ENCODE results near the gene MGST2. TPM values are rescaled to one million over a fixed set of nuclear protein-coding genes. Genes with fewer than 3 reads are reported as not detected.

The MGST2 gene
- total and polyA plus RNA-seq, 2 experiments from 2014 or later, result 4.6 to 19.1 TPM

GRCh38 chr4:139735381-139736273 lies 70.0 kb downstream of the MGST2 start (continued):
- TF ChIP-seq, protein P1, sequence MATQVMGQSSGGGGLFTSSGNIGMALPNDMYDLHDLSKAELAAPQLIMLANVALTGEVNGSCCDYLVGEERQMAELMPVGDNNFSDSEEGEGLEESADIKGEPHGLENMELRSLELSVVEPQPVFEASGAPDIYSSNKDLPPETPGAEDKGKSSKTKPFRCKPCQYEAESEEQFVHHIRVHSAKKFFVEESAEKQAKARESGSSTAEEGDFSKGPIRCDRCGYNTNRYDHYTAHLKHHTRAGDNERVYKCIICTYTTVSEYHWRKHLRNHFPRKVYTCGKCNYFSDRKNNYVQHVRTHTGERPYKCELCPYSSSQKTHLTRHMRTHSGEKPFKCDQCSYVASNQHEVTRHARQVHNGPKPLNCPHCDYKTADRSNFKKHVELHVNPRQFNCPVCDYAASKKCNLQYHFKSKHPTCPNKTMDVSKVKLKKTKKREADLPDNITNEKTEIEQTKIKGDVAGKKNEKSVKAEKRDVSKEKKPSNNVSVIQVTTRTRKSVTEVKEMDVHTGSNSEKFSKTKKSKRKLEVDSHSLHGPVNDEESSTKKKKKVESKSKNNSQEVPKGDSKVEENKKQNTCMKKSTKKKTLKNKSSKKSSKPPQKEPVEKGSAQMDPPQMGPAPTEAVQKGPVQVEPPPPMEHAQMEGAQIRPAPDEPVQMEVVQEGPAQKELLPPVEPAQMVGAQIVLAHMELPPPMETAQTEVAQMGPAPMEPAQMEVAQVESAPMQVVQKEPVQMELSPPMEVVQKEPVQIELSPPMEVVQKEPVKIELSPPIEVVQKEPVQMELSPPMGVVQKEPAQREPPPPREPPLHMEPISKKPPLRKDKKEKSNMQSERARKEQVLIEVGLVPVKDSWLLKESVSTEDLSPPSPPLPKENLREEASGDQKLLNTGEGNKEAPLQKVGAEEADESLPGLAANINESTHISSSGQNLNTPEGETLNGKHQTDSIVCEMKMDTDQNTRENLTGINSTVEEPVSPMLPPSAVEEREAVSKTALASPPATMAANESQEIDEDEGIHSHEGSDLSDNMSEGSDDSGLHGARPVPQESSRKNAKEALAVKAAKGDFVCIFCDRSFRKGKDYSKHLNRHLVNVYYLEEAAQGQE (IDR thresholded peaks at IDR 0.05; ENCODE audit: unreplicated experiment), result no peak
- no peak for TF ChIP-seq POLR2AphosphoS5 (IDR thresholded peaks at IDR 0.05; ENCODE audit: low read depth)

GRCh38 chr4:139736274-139736660 lies 70.6 kb downstream of the MGST2 start:
- Histone ChIP-seq H3K9me2 (ENCODE audit: insufficient read depth) (no peaks in the 10 kb centered on the region), H3K27ac (ENCODE audit: low read depth) (no peak overlapping the region), H4K20me1 (replicated peaks; ENCODE audit: insufficient read depth) (no peaks in the 10 kb centered on the region), H3K4me3 (peak overlapping the region; percentile 79), H3K27me3 (ENCODE audit: insufficient read depth) (peaks cover 33% of the 10 kb centered on the region), H3F3A (replicated peaks; ENCODE audit: low read depth) (no peaks in the 10 kb centered on the region), H2AFZ (peak overlapping the region; percentile 90), H3K79me2 (replicated peaks; ENCODE audit: insufficient read depth) (no peaks in the 10 kb centered on the region), H3K4me1 (ENCODE audit: insufficient read depth) (peaks cover 33% of the 10 kb centered on the region), H3K4me2 (peak overlapping the region; percentile 97), H3K36me3 (ENCODE audit: insufficient read depth) (no peaks in the 10 kb centered on the region)
- H3K27ac Mint-ChIP-seq, result no peak overlapping the region
- H3K27me3 Mint-ChIP-seq (ENCODE audit: insufficient read depth, low read depth, poor library complexity), result peaks cover 40% of the 10 kb centered on the region
- H3K36me3 Mint-ChIP-seq (ENCODE audit: low read depth), result no peaks in the 10 kb centered on the region
- H3K4me3 Mint-ChIP-seq, result peak overlapping the region; percentile 77
- ATAC-seq (peak; percentile 5; the same call in 2 of the 3 replicates), DNase-seq (ENCODE audit: low spot score) (peak; percentile 22)
- H3K9me3 Mint-ChIP-seq, result no peaks in the 10 kb centered on the region
- peaks cover 33% of the 10 kb centered on the region for H3K4me1 Mint-ChIP-seq
- TF ChIP-seq POLR2AphosphoS5 (IDR thresholded peaks at IDR 0.05; ENCODE audit: low read depth), result no peak
- TF ChIP-seq ETS1 (IDR thresholded peaks at IDR 0.05), result no peak
- TF ChIP-seq ZNF331 (CRISPR knock-in tag; IDR thresholded peaks at IDR 0.05; ENCODE audit: low read depth), result no peak
- TF ChIP-seq EZH2 (IDR thresholded peaks at IDR 0.05; ENCODE audit: low read depth, unreplicated experiment), result no peak
- TF ChIP-seq CREB1 (CRISPR knock-in tag; IDR thresholded peaks at IDR 0.05; ENCODE audit: low read depth), result no peak
- no peak for TF ChIP-seq NANOG (IDR thresholded peaks at IDR 0.05; ENCODE audit: borderline replicate concordance)
- no peak for TF ChIP-seq ZNF114 (CRISPR knock-in tag; IDR thresholded peaks at IDR 0.05)
- TF ChIP-seq JUNB (IDR thresholded peaks at IDR 0.05; ENCODE audit: unreplicated experiment), result no peak
- TF ChIP-seq, protein P2, sequence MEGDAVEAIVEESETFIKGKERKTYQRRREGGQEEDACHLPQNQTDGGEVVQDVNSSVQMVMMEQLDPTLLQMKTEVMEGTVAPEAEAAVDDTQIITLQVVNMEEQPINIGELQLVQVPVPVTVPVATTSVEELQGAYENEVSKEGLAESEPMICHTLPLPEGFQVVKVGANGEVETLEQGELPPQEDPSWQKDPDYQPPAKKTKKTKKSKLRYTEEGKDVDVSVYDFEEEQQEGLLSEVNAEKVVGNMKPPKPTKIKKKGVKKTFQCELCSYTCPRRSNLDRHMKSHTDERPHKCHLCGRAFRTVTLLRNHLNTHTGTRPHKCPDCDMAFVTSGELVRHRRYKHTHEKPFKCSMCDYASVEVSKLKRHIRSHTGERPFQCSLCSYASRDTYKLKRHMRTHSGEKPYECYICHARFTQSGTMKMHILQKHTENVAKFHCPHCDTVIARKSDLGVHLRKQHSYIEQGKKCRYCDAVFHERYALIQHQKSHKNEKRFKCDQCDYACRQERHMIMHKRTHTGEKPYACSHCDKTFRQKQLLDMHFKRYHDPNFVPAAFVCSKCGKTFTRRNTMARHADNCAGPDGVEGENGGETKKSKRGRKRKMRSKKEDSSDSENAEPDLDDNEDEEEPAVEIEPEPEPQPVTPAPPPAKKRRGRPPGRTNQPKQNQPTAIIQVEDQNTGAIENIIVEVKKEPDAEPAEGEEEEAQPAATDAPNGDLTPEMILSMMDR (conservative IDR thresholded peaks at IDR 0.05; ENCODE audit: low read depth in 2 of 2), result no peak
- TF ChIP-seq STAT1 (IDR thresholded peaks at IDR 0.05; ENCODE audit: unreplicated experiment), result no peak
- no peak for TF ChIP-seq EZH2phosphoT487 (IDR thresholded peaks at IDR 0.05; ENCODE audit: unreplicated experiment)

Measured in GM23338 (cell line).